Muscle of leg (tissue), 11 donors: ENCODE data around the gene CERS6. TPM values are rescaled to one million over a fixed set of nuclear protein-coding genes. Genes with fewer than 3 reads are reported as not detected.

Source experiments
- DNase-seq: peaks from one replicate; pipeline ENCODE4 v3.0.0; 2013
- H3K27ac ChIP-seq: one replicate; pipeline ENCODE4 v1.5.1; 2013; ENCODE audit warnings: mild to moderate bottlenecking, low read length, control low read depth
- H3K27me3 ChIP-seq: one replicate; pipeline ENCODE4 v1.6.1; 2013; ENCODE audit warnings: low read length; ENCODE audit not compliant: control insufficient read depth, insufficient read depth
- H3K36me3 ChIP-seq: one replicate; pipeline ENCODE4 v1.6.1; 2013; ENCODE audit warnings: low read length; ENCODE audit not compliant: control insufficient read depth, insufficient read depth
- H3K4me1 ChIP-seq: one replicate; pipeline ENCODE4 v1.6.1; 2013; ENCODE audit warnings: low read length; ENCODE audit not compliant: control insufficient read depth, insufficient read depth
- H3K4me3 ChIP-seq: one replicate; pipeline ENCODE4 v1.5.1; 2013; ENCODE audit warnings: low read length, control low read depth
- H3K9me3 ChIP-seq: replicated peaks from 2 replicates; pipeline ENCODE4 v1.6.1; 2013; ENCODE audit warnings: low read depth, low read length; ENCODE audit not compliant: control insufficient read depth
- WGBS: methylation state at CpG from one replicate; pipeline ENCODE4 v1.1.5; 2013; ENCODE audit warnings: missing lambda C conversion rate; ENCODE audit not compliant: insufficient coverage; 5-methylcytosine and 5-hydroxymethylcytosine counted together
- polyA plus RNA-seq, 8 donors: library from polyadenylated mRNA; unstranded; fragments of 120-200 nt; gene quantifications; one replicate each; pipeline versions ENCODE4 v1.2.1 to v1.2.3, GENCODE V29; 2013; ENCODE audit warnings: inconsistent platforms in 1 of 8, low replicate concordance in 1 of 8; ENCODE audit not compliant: insufficient read length in 8 of 8, insufficient read depth in 1 of 8
- total RNA-seq: library from RNA; stranded (reverse); fragments of 120-200 nt; gene quantifications from one replicate; pipeline ENCODE4 v1.2.4, GENCODE V29; 2013

The CERS6 gene
- total and polyA plus RNA-seq, 9 donors = 21.2 to 54.4 (median 39.0) TPM

- Histone ChIP-seq H3K9me3 (no peaks in the 10 kb centered on the region), H3K4me3 (no peak overlapping the region), H3K4me1 (peaks cover 7% of the 10 kb centered on the region), H3K27me3 (no peaks in the 10 kb centered on the region), H3K36me3 (no peaks in the 10 kb centered on the region), H3K27ac (peak overlapping the region; percentile 44)
- DNase-seq = peak; percentile 50
- 69% methylated on average over 10 of the region's 13 CpGs for WGBS
These were observed 342.2 kb downstream of the CERS6 start for GRCh38 chr2:168798076-168798887.

- peaks cover 7% of the 10 kb centered on the region for H3K4me1 ChIP-seq
- WGBS = 89% methylated on average over 1 of the region's 1 CpG
- H3K27ac ChIP-seq = no peak overlapping the region
- no peak overlapping the region for H3K4me3 ChIP-seq
- no peaks in the 10 kb centered on the region for H3K36me3 ChIP-seq
- no peaks in the 10 kb centered on the region for H3K27me3 ChIP-seq
- H3K9me3 ChIP-seq = no peaks in the 10 kb centered on the region
- DNase-seq = no peak
These were observed 342.9 kb downstream of the CERS6 start for GRCh38 chr2:168798888-168799410.

- Histone ChIP-seq H3K4me3 (no peak overlapping the region), H3K27ac (no peak overlapping the region), H3K27me3 (no peaks in the 10 kb centered on the region), H3K9me3 (no peaks in the 10 kb centered on the region), H3K36me3 (no peaks in the 10 kb centered on the region), H3K4me1 (peaks cover 7% of the 10 kb centered on the region)
- DNase-seq = no peak
- WGBS = 83% methylated on average over 1 of the region's 2 CpGs
These were observed 345.4 kb downstream of the CERS6 start for GRCh38 chr2:168801471-168801870.

GRCh38 chr2:168801961-168802858 is 346.1 kb downstream of the CERS6 start, which contains the start of gene NOSTRIN:
NOSTRIN (plus strand) TSS chr2:168802637; CDS start chr2:168802647, 10 bp downstream.
- WGBS = 35% methylated on average over 6 of the region's 10 CpGs
- Histone ChIP-seq H3K4me3 (peak within 1 kb of the TSS; percentile 19), H3K27me3 (no peaks in the 10 kb centered on the region), H3K36me3 (no peaks in the 10 kb centered on the region), H3K9me3 (no peaks in the 10 kb centered on the region), H3K4me1 (peaks cover 7% of the 10 kb centered on the region), H3K27ac (peak within 1 kb of the TSS; percentile 74)
- DNase-seq = peak; percentile 66

GRCh38 chr2:168802859-168803725 is 347.0 kb downstream of the CERS6 start:
- WGBS = 67% methylated on average over 2 of the region's 5 CpGs
- Histone ChIP-seq H3K4me1 (peaks cover 7% of the 10 kb centered on the region), H3K36me3 (no peaks in the 10 kb centered on the region), H3K4me3 (peak overlapping the region; percentile 19), H3K27ac (peak overlapping the region; percentile 74), H3K9me3 (no peaks in the 10 kb centered on the region), H3K27me3 (no peaks in the 10 kb centered on the region)
- DNase-seq = no peak

- Histone ChIP-seq H3K4me1 (peaks cover 3% of the 10 kb centered on the region), H3K27ac (peak overlapping the region; percentile 35), H3K27me3 (no peaks in the 10 kb centered on the region), H3K36me3 (no peaks in the 10 kb centered on the region), H3K4me3 (no peak overlapping the region), H3K9me3 (no peaks in the 10 kb centered on the region)
- no CpG with 5 or more reads among the region's 3 CpGs for WGBS
- peak; percentile 11 for DNase-seq
These were observed 348.1 kb downstream of the CERS6 start for GRCh38 chr2:168804214-168804613.

GRCh38 chr2:168805615-168806014 is 349.5 kb downstream of the CERS6 start:
- WGBS = 92% methylated on average over 7 of the region's 7 CpGs
- Histone ChIP-seq H3K27ac (no peak overlapping the region), H3K4me1 (peaks cover 3% of the 10 kb centered on the region), H3K36me3 (no peaks in the 10 kb centered on the region), H3K4me3 (no peak overlapping the region), H3K9me3 (no peaks in the 10 kb centered on the region), H3K27me3 (no peaks in the 10 kb centered on the region)
- no peak for DNase-seq

- Histone ChIP-seq H3K27ac (no peak overlapping the region), H3K27me3 (no peaks in the 10 kb centered on the region), H3K36me3 (no peaks in the 10 kb centered on the region), H3K4me1 (peaks cover 3% of the 10 kb centered on the region), H3K9me3 (no peaks in the 10 kb centered on the region), H3K4me3 (no peak overlapping the region)
- DNase-seq = no peak
These were observed 353.5 kb downstream of the CERS6 start for GRCh38 chr2:168809537-168809936.

- no peak overlapping the region for H3K4me3 ChIP-seq
- no peaks in the 10 kb centered on the region for H3K27me3 ChIP-seq
- WGBS = no CpG with 5 or more reads among the region's 2 CpGs
- no peak for DNase-seq
- no peak overlapping the region for H3K27ac ChIP-seq
- H3K36me3 ChIP-seq = no peaks in the 10 kb centered on the region
- no peaks in the 10 kb centered on the region for H3K9me3 ChIP-seq
- H3K4me1 ChIP-seq = peaks cover 3% of the 10 kb centered on the region
These were observed 354.2 kb downstream of the CERS6 start for GRCh38 chr2:168810235-168810634.
